Ascending aorta (tissue), 2 donors: ENCODE measurements around the gene ADAMTS10. TPM values are rescaled to one million over a fixed set of nuclear protein-coding genes. Genes with fewer than 3 reads are reported as not detected.
"Not testable (repeated sequence)": the region's sequence is repeated elsewhere in the genome, so short reads cannot be mapped to it uniquely, and the experiment has no call there.

Source experiments
- DNase-seq, 2 donors: peaks; one replicate each; pipeline ENCODE4 v3.0.0-alpha.2; 2019; ENCODE audit warnings: low spot score in 2 of 2
- H3K27ac ChIP-seq, 2 donors: fragments of 200-600 bp; sonication (generic); one replicate each; pipeline ENCODE4 v1.5.1; 2016 to 2017; ENCODE audit warnings: mild to moderate bottlenecking in 1 of 2
- H3K27me3 ChIP-seq: fragments of 200-600 bp; sonication (generic); one replicate; pipeline ENCODE4 v1.5.1; 2017
- H3K36me3 ChIP-seq, 2 donors: fragments of 200-600 bp; sonication (generic); one replicate each; pipeline ENCODE4 v1.5.1; 2016
- H3K4me1 ChIP-seq, 2 donors: fragments of 200-600 bp; sonication (generic); one replicate each; pipeline ENCODE4 v1.5.1; 2016 to 2017; ENCODE audit warnings: mild to moderate bottlenecking in 1 of 2
- H3K4me3 ChIP-seq, 2 donors: fragments of 200-600 bp; sonication (generic); one replicate each; pipeline ENCODE4 v1.5.1; 2016 to 2017; ENCODE audit warnings: mild to moderate bottlenecking in 1 of 2
- H3K9me3 ChIP-seq, 2 donors: fragments of 200-600 bp; sonication (generic); one replicate each; pipeline ENCODE4 v1.5.1; 2016
- intact Hi-C: fragments of 100-400 bp; cut with DNase I; formaldehyde crosslinking; loops from one replicate; pipeline ENCODE4 v1.15.1; 2023
- total RNA-seq: library from RNA; depleted of rRNA; stranded (reverse); fragments of >200 nt; gene quantifications from one replicate; pipeline ENCODE4 v1.1.0, GENCODE V29; 2016
- TF ChIP-seq, protein P1 (sequence below), 3 experiments: fragments of 200-600 bp in 2 of 3; fragments of 450-650 bp in 1 of 3; sonication (generic) in 2 of 3; IDR thresholded peaks; one replicate each; pipeline ENCODE4 v1.5.1; 2016 to 2019; ENCODE audit warnings: antibody characterized with exemption in 3 of 3, mild to moderate bottlenecking in 1 of 3, moderate library complexity in 1 of 3

ADAMTS10 gene
- total RNA-seq, 1 donor from 2014 or later = 184 TPM

DNA sequence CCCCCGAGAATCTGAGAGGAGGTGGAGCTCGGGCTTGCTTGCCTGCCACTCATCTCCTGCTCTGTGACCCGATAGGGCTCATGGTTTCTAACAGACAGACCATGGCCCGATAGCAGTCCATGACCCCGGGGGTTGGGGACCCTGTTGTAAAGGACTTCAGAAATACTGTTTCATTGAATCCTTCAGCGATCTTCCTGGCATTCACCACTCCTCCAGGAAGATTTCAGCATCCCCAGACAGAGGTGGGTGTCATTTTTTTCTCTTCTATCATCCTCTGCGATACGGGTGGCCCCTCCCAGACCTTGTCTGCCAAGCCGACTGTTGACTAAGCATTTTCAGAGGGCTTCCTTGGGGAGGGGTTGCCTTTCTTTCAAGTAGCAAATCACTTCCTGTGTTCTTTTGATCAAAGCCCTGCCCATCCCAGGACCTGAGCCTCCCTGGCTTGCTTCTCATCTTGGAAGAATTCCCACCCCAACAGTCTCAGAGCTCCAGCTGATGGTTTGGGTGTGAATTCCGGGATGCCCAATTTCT, 35.0 kb downstream of the ADAMTS10 start:
- no peak overlapping the region for H3K27ac ChIP-seq
- H3K9me3 ChIP-seq = no peaks in the 10 kb centered on the region
- H3K27me3 ChIP-seq = no peaks in the 10 kb centered on the region
- H3K36me3 ChIP-seq = no peaks in the 10 kb centered on the region
- intact Hi-C loops = no loop called here
- peak overlapping the region in 1 of 2 donors; percentile 49 for H3K4me3 ChIP-seq
- TF ChIP-seq, protein P1, sequence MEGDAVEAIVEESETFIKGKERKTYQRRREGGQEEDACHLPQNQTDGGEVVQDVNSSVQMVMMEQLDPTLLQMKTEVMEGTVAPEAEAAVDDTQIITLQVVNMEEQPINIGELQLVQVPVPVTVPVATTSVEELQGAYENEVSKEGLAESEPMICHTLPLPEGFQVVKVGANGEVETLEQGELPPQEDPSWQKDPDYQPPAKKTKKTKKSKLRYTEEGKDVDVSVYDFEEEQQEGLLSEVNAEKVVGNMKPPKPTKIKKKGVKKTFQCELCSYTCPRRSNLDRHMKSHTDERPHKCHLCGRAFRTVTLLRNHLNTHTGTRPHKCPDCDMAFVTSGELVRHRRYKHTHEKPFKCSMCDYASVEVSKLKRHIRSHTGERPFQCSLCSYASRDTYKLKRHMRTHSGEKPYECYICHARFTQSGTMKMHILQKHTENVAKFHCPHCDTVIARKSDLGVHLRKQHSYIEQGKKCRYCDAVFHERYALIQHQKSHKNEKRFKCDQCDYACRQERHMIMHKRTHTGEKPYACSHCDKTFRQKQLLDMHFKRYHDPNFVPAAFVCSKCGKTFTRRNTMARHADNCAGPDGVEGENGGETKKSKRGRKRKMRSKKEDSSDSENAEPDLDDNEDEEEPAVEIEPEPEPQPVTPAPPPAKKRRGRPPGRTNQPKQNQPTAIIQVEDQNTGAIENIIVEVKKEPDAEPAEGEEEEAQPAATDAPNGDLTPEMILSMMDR (IDR thresholded peaks at IDR 0.05) = no peak
- no peak for DNase-seq
- H3K4me1 ChIP-seq = no peaks in the 10 kb centered on the region

DNA sequence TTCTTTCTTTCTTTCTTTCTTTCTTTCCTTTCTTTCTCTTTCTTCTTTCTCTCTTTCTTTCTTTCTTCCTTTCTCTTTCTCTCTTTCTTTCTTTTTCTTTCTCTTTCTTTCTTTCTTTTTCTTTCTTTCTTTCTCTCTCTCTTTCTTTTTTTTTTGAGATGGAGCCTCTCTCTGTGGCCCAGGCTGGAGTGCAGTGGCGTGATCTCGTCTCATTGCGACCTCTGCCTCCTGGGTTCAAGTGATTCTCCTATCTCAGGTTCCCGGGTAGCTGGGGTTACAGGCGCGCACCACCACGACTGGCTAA, 35.9 kb downstream of the ADAMTS10 start:
- H3K4me3 ChIP-seq, H3K27me3 ChIP-seq, H3K4me1 ChIP-seq, DNase-seq, H3K36me3 ChIP-seq, intact Hi-C loops, H3K27ac ChIP-seq, H3K9me3 ChIP-seq: not testable (repeated sequence)

DNA sequence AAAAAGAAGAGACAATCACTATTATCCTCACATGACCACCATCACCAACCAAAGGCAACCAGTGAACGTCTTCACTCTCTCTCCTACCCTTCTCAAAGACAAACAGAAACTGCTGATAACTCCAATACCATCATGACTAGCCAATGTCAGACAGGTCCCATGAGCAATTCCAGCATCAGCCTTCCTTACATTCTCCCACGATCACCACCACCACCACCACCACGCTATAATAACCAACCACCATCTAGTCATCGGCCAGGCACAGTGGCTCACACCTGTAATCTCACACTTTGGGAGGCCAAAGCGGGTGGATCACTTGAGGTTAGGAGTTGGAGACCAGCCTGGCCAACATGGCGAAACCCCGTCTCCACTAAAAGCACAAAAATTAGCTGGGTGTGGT, 37.2 kb downstream of the ADAMTS10 start:
- Histone ChIP-seq H3K4me1 (no peaks in the 10 kb centered on the region), H3K9me3 (no peaks in the 10 kb centered on the region), H3K27me3 (no peaks in the 10 kb centered on the region), H3K4me3 (no peak overlapping the region), H3K27ac (no peak overlapping the region), H3K36me3 (no peaks in the 10 kb centered on the region)
- intact Hi-C loops = no loop called here
- TF ChIP-seq, protein P1 (IDR thresholded peaks at IDR 0.05) = no peak
- DNase-seq = no peak

DNA sequence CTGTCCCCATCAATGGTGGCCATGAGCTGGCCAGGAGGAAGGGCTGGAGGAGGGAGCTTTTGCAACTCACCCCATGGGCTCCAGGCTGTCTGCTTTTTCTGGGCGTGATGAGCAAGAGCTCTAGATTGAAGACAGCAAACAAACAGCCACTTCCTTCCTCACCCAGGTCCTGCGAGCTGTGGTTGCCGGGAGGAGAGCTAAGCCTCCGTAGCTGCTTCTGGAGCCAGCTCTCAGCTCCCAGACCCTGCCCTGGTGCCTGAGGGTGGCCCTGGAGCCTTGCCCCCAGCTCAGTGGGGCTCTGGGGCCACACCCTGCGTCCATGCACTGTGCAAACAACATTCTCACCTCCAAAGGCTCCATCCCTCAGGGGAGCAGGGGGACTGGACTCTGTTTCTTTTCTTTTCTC, 39.5 kb downstream of the ADAMTS10 start:
- Histone ChIP-seq H3K27me3 (no peaks in the 10 kb centered on the region), H3K4me1 (no peaks in the 10 kb centered on the region), H3K4me3 (no peak overlapping the region), H3K9me3 (no peaks in the 10 kb centered on the region), H3K36me3 (no peaks in the 10 kb centered on the region), H3K27ac (no peak overlapping the region)
- intact Hi-C loops = no loop called here
- TF ChIP-seq, protein P1 (IDR thresholded peaks at IDR 0.05) = no peak
- DNase-seq = no peak

DNA sequence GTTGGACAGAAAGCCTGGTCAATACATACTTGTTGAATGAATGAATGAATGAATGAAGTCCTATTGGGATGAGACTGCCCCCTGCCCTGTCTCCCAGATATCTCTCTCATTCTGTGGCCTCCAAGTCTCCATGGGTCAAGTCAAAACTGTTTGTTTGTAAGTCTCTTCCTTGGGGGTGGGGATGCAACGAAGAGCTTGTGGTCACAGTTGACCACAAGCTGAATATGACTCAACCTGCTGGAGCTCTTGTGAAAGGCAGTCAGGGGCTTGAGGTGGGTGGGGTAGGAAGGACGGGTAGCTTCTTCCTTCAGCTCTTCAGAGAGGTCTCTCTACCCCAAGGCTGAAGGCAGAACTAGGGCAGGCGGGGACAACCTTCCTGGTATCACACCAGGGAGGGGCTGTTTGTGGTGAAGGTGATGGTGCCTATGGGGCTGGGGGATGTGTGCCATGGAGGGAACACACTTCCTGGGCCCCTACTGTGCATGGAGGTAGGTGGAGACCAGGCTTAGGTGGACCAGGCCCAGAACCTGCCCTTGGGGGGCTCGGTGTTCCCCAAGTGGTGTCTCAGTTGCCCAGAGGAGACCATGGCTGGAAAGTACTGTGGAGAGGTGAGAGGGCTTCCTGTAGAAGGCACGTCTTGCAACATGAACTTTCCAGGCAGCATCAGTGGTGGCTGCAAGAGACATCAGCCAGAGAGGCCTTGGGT, 41.3 kb downstream of the ADAMTS10 start:
- DNase-seq = peak; percentile 41 to 80
- intact Hi-C loops = no loop called here
- H3K4me1 ChIP-seq = no peaks in the 10 kb centered on the region
- no peak overlapping the region for H3K27ac ChIP-seq
- TF ChIP-seq, protein P1 (IDR thresholded peaks at IDR 0.05) = no peak
- no peaks in the 10 kb centered on the region for H3K9me3 ChIP-seq
- no peaks in the 10 kb centered on the region for H3K27me3 ChIP-seq
- H3K36me3 ChIP-seq = no peaks in the 10 kb centered on the region
- no peak overlapping the region for H3K4me3 ChIP-seq

DNA sequence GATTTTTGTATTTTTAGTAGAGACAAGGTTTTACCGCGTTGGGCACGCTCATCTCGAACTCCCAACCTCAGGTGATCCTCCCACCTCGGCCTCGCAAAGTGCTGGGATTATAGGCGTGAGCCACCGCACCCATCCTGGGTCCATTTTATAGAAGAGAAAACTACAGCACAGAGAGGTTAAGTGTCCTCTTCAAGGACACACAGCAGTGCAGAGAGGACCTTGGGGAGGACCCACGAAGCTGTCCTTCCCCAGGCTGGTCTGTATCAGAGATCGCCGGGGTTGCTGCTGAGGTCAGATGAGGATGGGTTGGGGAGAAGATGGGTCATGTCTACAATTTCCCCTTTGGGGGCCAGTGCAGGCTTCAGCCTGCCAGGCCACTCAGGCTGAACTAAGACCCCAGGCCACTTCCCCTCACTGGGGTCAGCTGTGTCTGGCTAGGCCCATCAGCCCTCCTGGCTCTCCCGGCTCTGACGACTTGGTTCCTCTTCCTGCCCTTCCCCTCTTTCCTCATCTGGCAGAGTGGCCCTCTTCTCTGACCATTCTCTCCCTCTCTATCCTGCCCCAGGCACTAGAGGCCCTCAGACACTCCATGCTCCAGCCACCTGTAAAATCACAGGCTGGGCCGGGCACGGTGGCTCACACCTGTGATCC, 42.9 kb downstream of the ADAMTS10 start:
- Histone ChIP-seq H3K4me1 (no peaks in the 10 kb centered on the region), H3K27ac (no peak overlapping the region), H3K4me3 (no peak overlapping the region), H3K36me3 (no peaks in the 10 kb centered on the region), H3K9me3 (no peaks in the 10 kb centered on the region), H3K27me3 (no peaks in the 10 kb centered on the region)
- DNase-seq = no peak
- intact Hi-C loops = no loop called here
- TF ChIP-seq, protein P1 (IDR thresholded peaks at IDR 0.05) = no peak
